Sigmoid colon (tissue), 4 donors: Measurements from ENCODE around the gene CTNS.

Experiments
- CTCF ChIP-seq, 4 experiments: fragments of 450-650 bp in 3 of 4; fragments of 200-600 bp in 1 of 4; IDR thresholded peaks; one replicate each; pipeline ENCODE4 v1.5.1; 2016 to 2019; ENCODE audit warnings: antibody characterized with exemption in 4 of 4, mild to moderate bottlenecking in 3 of 4, moderate library complexity in 2 of 4
- POLR2AphosphoS5 ChIP-seq, 4 donors: sonication (generic); formaldehyde crosslinking; IDR thresholded peaks; one replicate each; pipeline ENCODE4 v1.6.1; 2017; ENCODE audit warnings: antibody characterized with exemption in 4 of 4

GRCh38 chr17:3657874-3658783 lies 21.6 kb downstream of the CTNS start:
- no peak for TF ChIP-seq POLR2AphosphoS5 (IDR thresholded peaks at IDR 0.05)
- TF ChIP-seq CTCF (IDR thresholded peaks at IDR 0.05): no peak
